Measurements from ENCODE around the gene APIP.

GRCh38 chr11:34944692-34945091 lies 28.5 kb upstream of the APIP start:
- TF ChIP-seq EZH2 (IDR thresholded peaks at IDR 0.05; ENCODE audit: borderline replicate concordance, control insufficient read depth, low read depth, low read length) = no peak
- TF ChIP-seq NFXL1 (IDR thresholded peaks at IDR 0.05; ENCODE audit: borderline replicate concordance) = no peak
